Stomach (tissue), 4 donors: ENCODE measurements around the gene SKOR2.

ENCODE experiments used
- POLR2A ChIP-seq, 4 donors: fragments of 450-650 bp; IDR thresholded peaks; one replicate each; pipeline ENCODE4 v1.6.1; 2016; ENCODE audit warnings: antibody characterized with exemption in 4 of 4, control low read depth in 2 of 4, mild to moderate bottlenecking in 1 of 4, moderate library complexity in 1 of 4
- POLR2AphosphoS5 ChIP-seq, 3 donors: sonication (generic); formaldehyde crosslinking; IDR thresholded peaks; one replicate each; pipeline ENCODE4 v1.6.1; 2016; ENCODE audit warnings: antibody characterized with exemption in 3 of 3
- TF ChIP-seq, protein P1 (sequence below), 7 experiments: fragments of 450-650 bp in 4 of 7; fragments of 200-600 bp in 3 of 7; sonication (generic) in 3 of 7; IDR thresholded peaks; one replicate each; pipeline ENCODE4 v1.5.1; 2016 to 2019; ENCODE audit warnings: antibody characterized with exemption in 7 of 7, control low read depth in 2 of 7, mild to moderate bottlenecking in 1 of 7

DNA sequence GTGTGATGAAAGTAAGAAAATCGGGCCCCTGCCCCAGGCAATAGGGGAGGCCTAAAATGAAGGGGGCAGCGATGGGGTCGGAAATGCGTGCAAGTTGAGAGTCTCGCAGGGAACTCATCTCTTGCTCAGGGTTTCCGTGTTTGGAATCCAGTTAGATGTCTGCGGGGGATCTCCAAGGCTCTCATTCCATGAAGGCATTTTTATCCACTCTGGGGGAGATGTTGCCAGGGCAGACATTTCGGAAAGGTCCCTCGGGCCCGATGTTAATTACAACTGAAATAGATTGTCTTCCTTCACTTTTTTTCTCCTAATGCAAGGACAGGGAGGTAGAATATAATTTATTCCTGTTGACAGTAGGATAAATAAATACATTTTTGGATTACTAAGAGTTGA lies 12.8 kb upstream of the SKOR2 start:
- TF ChIP-seq, protein P1, sequence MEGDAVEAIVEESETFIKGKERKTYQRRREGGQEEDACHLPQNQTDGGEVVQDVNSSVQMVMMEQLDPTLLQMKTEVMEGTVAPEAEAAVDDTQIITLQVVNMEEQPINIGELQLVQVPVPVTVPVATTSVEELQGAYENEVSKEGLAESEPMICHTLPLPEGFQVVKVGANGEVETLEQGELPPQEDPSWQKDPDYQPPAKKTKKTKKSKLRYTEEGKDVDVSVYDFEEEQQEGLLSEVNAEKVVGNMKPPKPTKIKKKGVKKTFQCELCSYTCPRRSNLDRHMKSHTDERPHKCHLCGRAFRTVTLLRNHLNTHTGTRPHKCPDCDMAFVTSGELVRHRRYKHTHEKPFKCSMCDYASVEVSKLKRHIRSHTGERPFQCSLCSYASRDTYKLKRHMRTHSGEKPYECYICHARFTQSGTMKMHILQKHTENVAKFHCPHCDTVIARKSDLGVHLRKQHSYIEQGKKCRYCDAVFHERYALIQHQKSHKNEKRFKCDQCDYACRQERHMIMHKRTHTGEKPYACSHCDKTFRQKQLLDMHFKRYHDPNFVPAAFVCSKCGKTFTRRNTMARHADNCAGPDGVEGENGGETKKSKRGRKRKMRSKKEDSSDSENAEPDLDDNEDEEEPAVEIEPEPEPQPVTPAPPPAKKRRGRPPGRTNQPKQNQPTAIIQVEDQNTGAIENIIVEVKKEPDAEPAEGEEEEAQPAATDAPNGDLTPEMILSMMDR (IDR thresholded peaks at IDR 0.05): no peak
- TF ChIP-seq POLR2A (IDR thresholded peaks at IDR 0.05): no peak
- no peak for TF ChIP-seq POLR2AphosphoS5 (IDR thresholded peaks at IDR 0.05)
